Adrenal gland (tissue), 12 donors: ENCODE results near the gene PDCD7. TPM values are rescaled to one million over a fixed set of nuclear protein-coding genes. Genes with fewer than 3 reads are reported as not detected.
"Not testable (repeated sequence)": the region's sequence is repeated elsewhere in the genome, so short reads cannot be mapped to it uniquely, and the experiment has no call there.

ENCODE experiments used
- DNase-seq, 7 donors: peaks; one replicate each; pipeline ENCODE4 v3.0.0-alpha.2; 2019 to 2020
- H3K27ac ChIP-seq, 5 donors: fragments of 200-600 bp; sonication (generic) in 4 of 5; 1 replicate in 3 of 5; 2 replicates in 2 of 5; pipeline versions ENCODE4 v1.5.1 to v1.8.0; 2016 to 2020; ENCODE audit warnings: mild to moderate bottlenecking in 1 of 5
- H3K27me3 ChIP-seq: fragments of 200-600 bp; 2 replicates; pipeline ENCODE4 v1.8.0; 2021
- H3K36me3 ChIP-seq, 2 donors: fragments of 200-600 bp; replicated peaks in 1 of 2; 1 replicate in 1 of 2; 2 replicates in 1 of 2; pipeline versions ENCODE4 v1.5.1 to v1.8.0; 2018 to 2022
- H3K4me1 ChIP-seq, 2 donors: fragments of 200-600 bp; replicated peaks in 1 of 2; 1 replicate in 1 of 2; 2 replicates in 1 of 2; pipeline versions ENCODE4 v1.5.1 to v1.8.0; 2018 to 2021
- H3K4me3 ChIP-seq, 4 donors: fragments of 200-600 bp; sonication (generic) in 3 of 4; one replicate each; pipeline ENCODE4 v1.5.1; 2016 to 2018
- H3K9me3 ChIP-seq, 3 donors: fragments of 200-600 bp; sonication (generic) in 1 of 3; replicated peaks in 1 of 3; 1 replicate in 2 of 3; 2 replicates in 1 of 3; pipeline versions ENCODE4 v1.5.1 to v1.8.0; 2016 to 2021
- POLR2A ChIP-seq, 2 donors: fragments of 450-650 bp; IDR thresholded peaks; one replicate each; pipeline ENCODE4 v1.6.1; 2017; ENCODE audit warnings: antibody characterized with exemption in 2 of 2, mild to moderate bottlenecking in 2 of 2, moderate library complexity in 1 of 2
- WGBS, 4 donors: extraction: QIAGEN DNeasy Blood & Tissue Kit in 2 of 4; methylation state at CpG; one replicate each; pipeline versions ENCODE4 v1.1.5 to v1.1.7; 2013 to 2017; 5-methylcytosine and 5-hydroxymethylcytosine counted together
- intact Hi-C, 2 donors: fragments of 100-400 bp; cut with DNase I; formaldehyde crosslinking; loops; one replicate each; pipeline versions ENCODE4 v1.14.1 to v1.15.0; 2022 to 2023
- polyA plus RNA-seq, 3 donors: library from polyadenylated mRNA; stranded (reverse); fragments of 200-250 nt in 2 of 3; fragments of 350-450 nt in 1 of 3; fragmentation: Illumina TruSeq in 1 of 3; extraction: RNeasy Lipid Tissue Mini Kit (QIAGEN cat#74804) in 1 of 3; gene quantifications; one replicate each; pipeline ENCODE4 v1.2.3, GENCODE V29; 2013 to 2014
- total RNA-seq, 9 donors: library from RNA; depleted of rRNA in 4 of 9; stranded (reverse); fragments of >200 nt in 4 of 9; fragments of 120-200 nt in 1 of 9; fragmentation: NEBNext Ultra II Directional in 1 of 9; extraction: Animal tissue kit (Norgen Biotek cat#: 25700) in 1 of 9; gene quantifications; one replicate each; pipeline versions ENCODE4 v1.1.0 to v1.2.4, GENCODE V29; 2013 to 2023
- TF ChIP-seq, protein P1 (sequence below), 6 experiments: fragments of 450-650 bp in 4 of 6; fragments of 200-600 bp in 2 of 6; sonication (generic) in 1 of 6; IDR thresholded peaks; 1 replicate in 5 of 6; 2 replicates in 1 of 6; pipeline versions ENCODE4 v1.5.1 to v1.8.0; 2016 to 2021; ENCODE audit warnings: antibody characterized with exemption in 6 of 6, mild to moderate bottlenecking in 2 of 6, moderate library complexity in 1 of 6
- donor health status: healthy with polysubstance abuse.
- donor health status: Bipolar disorder and iron deficiency.
- donor health status: DM: yes; HTN: yes; CAD: no.
- donor health status: DM: no; HTN: no; CAD: no.
- donor health status: DM: no; HTN: no; CAD: no.
- donor health status: DM: yes; HTN: yes; CAD: no.

Gene PDCD7
- total and polyA plus RNA-seq, 12 donors = 9.8 to 121 (median 18.9) TPM

GRCh38 chr15:65147902-65148301 lies 14.3 kb upstream of the PDCD7 start:
- DNase-seq = no peak
- H3K27ac ChIP-seq = no peak overlapping the region
- no peaks in the 10 kb centered on the region for H3K27me3 ChIP-seq
- H3K9me3 ChIP-seq = no peaks in the 10 kb centered on the region
- intact Hi-C loops = no loop called here
- H3K4me3 ChIP-seq = no peak overlapping the region
- 71 to 85% (median 80%) methylated on average over 3 of the region's 3 CpGs for WGBS, 4 donors
- no peaks in the 10 kb centered on the region for H3K4me1 ChIP-seq
- H3K36me3 ChIP-seq = peaks cover 0 to 38% of the 10 kb centered on the region in 2 donors
- TF ChIP-seq, protein P1, sequence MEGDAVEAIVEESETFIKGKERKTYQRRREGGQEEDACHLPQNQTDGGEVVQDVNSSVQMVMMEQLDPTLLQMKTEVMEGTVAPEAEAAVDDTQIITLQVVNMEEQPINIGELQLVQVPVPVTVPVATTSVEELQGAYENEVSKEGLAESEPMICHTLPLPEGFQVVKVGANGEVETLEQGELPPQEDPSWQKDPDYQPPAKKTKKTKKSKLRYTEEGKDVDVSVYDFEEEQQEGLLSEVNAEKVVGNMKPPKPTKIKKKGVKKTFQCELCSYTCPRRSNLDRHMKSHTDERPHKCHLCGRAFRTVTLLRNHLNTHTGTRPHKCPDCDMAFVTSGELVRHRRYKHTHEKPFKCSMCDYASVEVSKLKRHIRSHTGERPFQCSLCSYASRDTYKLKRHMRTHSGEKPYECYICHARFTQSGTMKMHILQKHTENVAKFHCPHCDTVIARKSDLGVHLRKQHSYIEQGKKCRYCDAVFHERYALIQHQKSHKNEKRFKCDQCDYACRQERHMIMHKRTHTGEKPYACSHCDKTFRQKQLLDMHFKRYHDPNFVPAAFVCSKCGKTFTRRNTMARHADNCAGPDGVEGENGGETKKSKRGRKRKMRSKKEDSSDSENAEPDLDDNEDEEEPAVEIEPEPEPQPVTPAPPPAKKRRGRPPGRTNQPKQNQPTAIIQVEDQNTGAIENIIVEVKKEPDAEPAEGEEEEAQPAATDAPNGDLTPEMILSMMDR (IDR thresholded peaks at IDR 0.05) = no peak
- TF ChIP-seq POLR2A (IDR thresholded peaks at IDR 0.05) = no peak

- no peaks in the 10 kb centered on the region for H3K9me3 ChIP-seq
- no peak overlapping the region for H3K4me3 ChIP-seq
- DNase-seq = no peak
- H3K27ac ChIP-seq = no peak overlapping the region
- WGBS, 4 donors = 74 to 89% (median 85%) methylated on average over 4 of the region's 4 CpGs
- no peaks in the 10 kb centered on the region for H3K4me1 ChIP-seq
- no peaks in the 10 kb centered on the region for H3K27me3 ChIP-seq
- no peak for TF ChIP-seq POLR2A (IDR thresholded peaks at IDR 0.05)
- TF ChIP-seq, protein P1 (IDR thresholded peaks at IDR 0.05) = no peak
- peaks cover 0 to 24% of the 10 kb centered on the region in 2 donors for H3K36me3 ChIP-seq
- intact Hi-C loops = no loop called here
Observed at GRCh38 chr15:65146438-65146837, 12.8 kb upstream of the PDCD7 start.

GRCh38 chr15:65138631-65139030 lies 5.0 kb upstream of the PDCD7 start:
- H3K36me3 ChIP-seq, intact Hi-C loops, H3K4me3 ChIP-seq, H3K27me3 ChIP-seq, H3K9me3 ChIP-seq, DNase-seq, H3K4me1 ChIP-seq, H3K27ac ChIP-seq: not testable (repeated sequence)
- WGBS, 4 donors = 87 to 95% (median 91%) methylated on average over 6 of the region's 6 CpGs

DNA sequence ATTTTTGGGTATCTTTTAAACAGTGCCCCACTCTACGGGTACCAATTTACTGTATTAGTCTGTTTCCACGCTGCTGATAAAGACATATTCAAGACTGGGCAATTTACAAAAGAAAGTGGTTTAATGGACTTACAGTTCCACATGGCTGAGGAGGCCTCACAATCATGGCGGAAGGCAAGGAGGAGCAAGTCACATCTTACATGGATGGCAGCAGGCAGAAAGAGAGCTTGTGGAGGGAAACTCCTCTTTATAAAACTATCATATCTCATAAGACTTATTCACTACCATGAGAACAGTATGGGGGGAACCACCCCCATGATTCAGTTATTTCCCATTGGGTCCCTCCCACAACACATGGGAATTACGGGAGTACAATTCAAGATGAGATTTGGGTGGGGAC lies 4.3 kb upstream of the PDCD7 start:
- intact Hi-C loops, H3K4me1 ChIP-seq, DNase-seq, H3K27me3 ChIP-seq, H3K36me3 ChIP-seq, H3K27ac ChIP-seq, H3K4me3 ChIP-seq, H3K9me3 ChIP-seq: not testable (repeated sequence)
- 92 to 96% (median 93%) methylated on average over 4 of the region's 4 CpGs for WGBS, 4 donors

- H3K4me3 ChIP-seq, H3K9me3 ChIP-seq, H3K27me3 ChIP-seq, H3K27ac ChIP-seq, DNase-seq, H3K36me3 ChIP-seq, intact Hi-C loops: not testable (repeated sequence)
- WGBS, 4 donors = 93 to 95% (median 94%) methylated on average over 7 of the region's 7 CpGs
- H3K4me1 ChIP-seq = peaks cover 5 to 12% of the 10 kb centered on the region in 2 donors
Observed at GRCh38 chr15:65137089-65137488, 3.5 kb upstream of the PDCD7 start.

DNA sequence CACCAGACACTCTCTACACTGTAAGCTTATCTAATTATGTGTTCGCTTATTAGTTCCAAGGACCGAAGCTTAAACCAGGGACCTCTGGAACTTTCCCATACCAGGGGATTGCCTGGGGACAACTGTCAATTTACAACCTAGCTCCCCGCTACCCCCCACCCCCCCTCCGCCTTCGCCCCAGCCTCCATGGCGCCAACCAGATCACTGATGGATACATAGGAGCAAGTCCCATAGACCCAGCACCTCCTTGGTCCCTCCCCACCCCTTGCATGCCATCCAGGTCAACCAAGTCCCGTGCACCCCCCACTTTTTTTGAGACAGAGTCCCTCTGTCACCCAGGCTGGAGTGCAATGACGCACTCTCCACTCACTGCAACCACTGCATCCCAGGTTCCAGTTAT lies 930 bp upstream of the PDCD7 start:
- Histone ChIP-seq H3K9me3 (no peaks in the 10 kb centered on the region), H3K4me3 (no peak overlapping the region), H3K27ac (no peak overlapping the region), H3K36me3 (peaks cover 0 to 7% of the 10 kb centered on the region in 2 donors), H3K27me3 (no peaks in the 10 kb centered on the region), H3K4me1 (peaks cover 10 to 21% of the 10 kb centered on the region in 2 donors)
- intact Hi-C loops = no loop called here
- DNase-seq = no peak
- WGBS, 4 donors = 87 to 95% (median 90%) methylated on average over 8 of the region's 8 CpGs
- TF ChIP-seq POLR2A (IDR thresholded peaks at IDR 0.05) = no peak
- TF ChIP-seq, protein P1 (IDR thresholded peaks at IDR 0.05) = no peak
